GM19438 (cell line): Measurements from ENCODE around the gene GMDS.

Experiments
- ATAC-seq: cut with Tn5 transposase; IDR thresholded peaks from one replicate; pipeline ENCODE4 v1.9.1; 2021; ENCODE audit warnings: low read depth; ENCODE audit not compliant: unreplicated experiment

The GMDS gene

DNA sequence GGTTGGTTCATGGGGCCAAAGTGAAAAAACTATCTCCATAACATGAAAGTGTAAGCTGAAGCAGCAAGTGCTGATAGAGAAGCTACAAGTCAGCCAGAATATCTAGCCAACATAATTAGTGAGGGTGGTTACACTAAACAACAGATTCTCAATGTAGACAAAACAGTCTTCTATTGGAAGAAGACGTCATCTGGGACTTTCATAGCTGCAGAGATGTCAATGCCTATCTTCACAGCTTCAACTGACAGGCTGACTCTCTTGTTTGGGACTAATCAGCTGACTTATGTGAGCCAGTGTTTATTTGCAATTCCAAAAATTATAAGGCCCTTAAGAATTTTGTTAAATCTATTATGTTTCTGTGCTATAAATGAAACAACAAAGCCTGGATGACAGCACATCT, 63.2 kb downstream of the GMDS start:
- ATAC-seq, result no peak

DNA sequence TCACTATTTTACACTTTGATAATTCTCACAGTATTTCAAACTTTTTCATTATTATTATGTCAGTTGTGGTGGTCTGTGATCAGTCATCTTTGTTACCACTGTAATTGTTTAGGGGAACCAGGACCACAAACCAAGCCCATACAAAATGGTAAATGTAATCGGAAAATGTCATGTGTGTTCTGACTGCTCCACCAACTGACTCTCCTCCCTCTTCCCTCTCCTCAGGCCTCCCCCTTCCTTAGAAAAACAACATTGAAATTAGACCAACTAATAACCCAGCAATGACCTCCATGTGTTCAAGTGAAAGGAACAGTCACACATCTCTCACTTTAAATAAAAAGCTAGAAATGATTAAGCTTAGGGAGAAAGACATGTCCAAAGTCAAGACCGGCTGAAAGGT, 63.8 kb downstream of the GMDS start:
- ATAC-seq, result no peak

DNA sequence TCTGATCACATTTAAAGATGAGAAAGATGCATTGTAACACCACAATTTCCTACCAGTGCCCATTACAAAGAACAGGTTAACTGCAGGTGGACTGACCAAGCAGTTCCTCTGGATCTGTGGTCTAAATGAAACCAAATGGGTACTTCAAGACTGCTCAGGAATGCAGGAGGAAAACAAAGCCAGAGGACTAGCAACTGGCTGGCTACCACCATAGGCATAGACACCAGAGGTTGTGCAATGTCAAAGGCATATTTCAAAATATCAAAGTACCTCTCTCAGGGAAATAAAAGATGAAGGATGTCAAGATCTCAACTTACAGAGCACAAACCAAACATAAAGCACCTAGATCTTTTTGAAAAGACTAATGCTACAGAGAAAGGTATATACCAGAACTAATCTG, 65.5 kb downstream of the GMDS start:
- no peak for ATAC-seq

DNA sequence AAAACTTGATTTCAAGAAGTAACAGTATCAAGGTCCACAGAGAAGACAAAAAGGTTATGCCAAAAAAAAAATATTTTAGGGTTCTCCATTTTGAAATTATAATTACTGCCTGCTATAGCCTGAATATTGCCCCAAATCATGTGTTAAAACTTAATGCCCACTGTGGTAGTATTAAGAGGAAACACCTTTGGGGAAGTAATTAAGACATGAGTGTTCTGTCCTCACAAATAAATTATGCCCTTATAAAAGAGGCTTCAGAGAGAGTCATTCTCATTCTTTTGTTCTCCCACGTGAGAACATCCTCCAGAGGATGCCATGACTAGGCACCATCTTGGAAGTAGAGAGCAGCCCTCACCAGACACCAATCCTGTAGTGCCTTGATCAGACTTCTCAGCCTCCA, 66.2 kb downstream of the GMDS start:
- no peak for ATAC-seq

DNA sequence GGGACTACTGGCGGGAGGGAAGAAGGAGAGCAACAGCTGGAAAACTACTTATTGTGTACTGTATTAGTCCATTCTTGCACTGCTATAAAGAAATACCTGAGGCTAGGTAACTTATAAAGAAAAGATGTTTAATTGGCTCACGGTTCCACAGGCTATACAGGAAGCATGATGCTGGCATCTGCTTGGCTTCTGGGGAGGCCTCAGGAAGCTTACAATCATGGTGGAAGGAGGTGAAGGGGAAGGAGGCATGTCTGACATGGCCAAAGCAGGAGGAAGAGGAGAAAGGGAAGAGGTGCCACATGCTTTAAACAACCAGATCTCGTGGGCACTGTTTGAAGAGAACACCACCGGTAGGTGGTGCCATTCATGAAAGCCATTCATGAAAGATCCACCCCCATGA, 67.3 kb downstream of the GMDS start:
- ATAC-seq, result no peak

DNA sequence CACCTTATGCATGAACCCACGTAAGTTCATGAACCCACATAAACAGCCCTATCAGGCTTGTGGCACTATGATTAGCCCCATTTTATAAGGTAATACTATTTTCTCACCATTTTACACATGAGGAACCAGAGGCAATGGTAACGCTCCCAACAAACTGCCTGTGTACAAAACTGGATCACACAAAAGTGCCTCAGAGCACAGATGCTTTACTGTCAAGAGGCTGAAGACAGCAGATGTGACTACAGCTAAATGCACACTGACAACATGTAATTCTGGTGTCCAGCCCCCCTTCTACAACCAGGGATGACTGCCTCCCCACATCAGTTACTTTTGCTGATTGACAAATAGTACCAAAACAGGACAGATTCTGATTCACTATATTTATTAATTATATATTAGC, 69.6 kb downstream of the GMDS start:
- ATAC-seq, result no peak

DNA sequence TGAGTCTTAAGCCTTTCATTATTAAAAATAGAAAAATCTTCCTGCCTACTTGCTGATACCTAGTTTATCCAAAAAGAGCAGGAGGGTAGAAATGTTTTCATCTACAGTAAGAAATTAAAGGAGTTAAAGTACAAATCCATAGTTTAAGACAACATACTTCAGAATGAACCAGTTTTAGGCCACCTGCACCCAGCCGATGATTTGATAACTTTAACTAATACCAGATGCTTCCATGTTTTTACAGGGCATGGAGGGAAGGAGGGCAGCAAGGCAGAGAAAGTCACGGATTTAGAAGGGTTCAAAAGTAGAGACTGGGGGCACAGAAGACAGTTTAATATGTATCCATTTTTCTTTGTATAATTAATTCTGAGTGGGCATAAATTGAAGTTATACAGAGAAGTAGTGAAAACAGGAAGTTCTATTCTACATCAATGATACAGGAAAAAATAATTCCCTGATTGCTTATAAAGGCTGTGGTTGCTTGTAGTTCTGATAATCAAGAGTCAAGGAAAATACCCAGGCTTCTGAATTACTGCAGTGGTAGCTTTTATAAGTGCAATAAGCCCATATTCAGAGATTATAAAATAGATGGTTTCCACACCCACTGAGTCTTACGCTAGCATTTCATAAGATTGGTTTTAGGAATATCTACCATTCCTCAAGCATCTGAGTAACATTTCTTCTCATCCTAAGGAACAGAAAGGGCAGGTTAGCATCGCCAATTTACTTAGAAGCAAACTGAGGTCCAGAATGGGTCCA, 72.0 kb downstream of the GMDS start:
- ATAC-seq, result no peak

DNA sequence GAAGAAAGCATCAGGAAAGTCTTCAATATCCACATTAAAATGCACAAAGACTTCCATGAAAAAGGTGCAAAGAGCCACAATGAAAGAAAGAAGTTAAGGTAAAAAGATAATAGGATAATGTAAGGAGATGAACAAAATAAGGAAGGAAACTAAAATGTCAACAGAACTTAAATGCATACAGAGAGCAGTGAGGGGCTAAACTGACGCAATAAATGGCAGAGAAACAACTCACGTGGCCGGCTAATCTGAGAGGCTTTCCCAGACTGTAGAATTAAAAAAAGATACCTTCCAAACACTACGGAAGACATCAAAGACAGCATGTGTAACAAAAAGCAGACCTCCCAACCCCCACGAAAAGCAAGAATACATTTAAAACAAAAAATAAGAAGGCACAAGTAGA, 73.7 kb downstream of the GMDS start:
- ATAC-seq, result no peak

DNA sequence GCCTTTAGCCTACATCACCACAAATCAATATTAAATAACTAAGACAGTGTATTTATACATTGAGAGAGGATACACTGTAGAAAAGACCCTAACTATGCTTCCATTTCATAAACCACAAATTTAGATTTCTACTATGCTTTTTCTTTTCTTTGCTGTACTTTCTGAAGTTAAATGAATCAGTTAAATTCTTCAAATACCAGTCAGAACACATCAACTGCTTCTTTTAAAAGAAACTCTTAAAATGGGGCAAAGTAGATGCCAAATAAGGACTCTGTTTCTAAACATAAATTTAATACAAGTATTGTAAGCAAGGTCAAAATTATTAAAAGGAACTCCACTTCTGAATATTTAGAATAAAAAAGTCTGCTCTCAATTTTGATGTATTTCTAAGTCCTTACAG, 76.9 kb downstream of the GMDS start:
- ATAC-seq, result no peak

DNA sequence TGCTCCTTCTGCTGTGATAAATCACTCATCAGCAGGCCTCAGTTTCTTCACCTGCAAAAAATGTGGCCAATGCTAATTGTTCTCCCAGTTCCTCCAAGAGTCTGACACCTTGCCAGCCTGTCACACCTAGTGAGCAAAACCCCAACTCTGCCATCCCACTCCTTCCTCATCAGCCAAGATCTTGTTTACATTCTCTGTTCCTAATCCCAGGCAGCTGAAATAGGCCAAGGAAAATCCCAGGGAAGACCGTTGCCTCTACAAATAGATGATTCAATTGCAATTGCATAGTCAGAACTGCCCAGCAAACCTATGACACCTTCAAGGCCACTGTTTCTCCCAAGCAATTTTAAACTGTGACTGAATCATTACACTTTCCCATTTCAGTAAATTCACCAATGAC, 78.7 kb downstream of the GMDS start:
- ATAC-seq, result no peak

DNA sequence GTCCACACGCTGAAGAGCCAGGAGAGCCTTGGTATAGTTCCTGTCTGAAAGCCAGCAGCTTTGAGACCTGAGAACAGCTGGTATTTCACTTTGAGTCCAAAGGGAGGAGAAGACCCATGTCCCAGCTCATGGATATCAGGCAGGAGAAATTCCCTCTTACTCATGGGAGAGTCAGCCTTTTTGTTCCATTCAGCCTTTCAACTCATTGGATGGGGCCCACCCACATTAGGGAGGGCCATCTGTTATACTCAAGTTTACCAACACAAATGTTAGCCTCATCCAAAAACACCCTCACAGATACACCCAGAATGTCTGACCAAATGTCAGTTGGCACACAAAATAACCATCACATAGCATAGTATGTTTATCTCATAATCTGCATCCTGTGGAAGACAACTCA, 80.1 kb downstream of the GMDS start:
- ATAC-seq, result no peak

DNA sequence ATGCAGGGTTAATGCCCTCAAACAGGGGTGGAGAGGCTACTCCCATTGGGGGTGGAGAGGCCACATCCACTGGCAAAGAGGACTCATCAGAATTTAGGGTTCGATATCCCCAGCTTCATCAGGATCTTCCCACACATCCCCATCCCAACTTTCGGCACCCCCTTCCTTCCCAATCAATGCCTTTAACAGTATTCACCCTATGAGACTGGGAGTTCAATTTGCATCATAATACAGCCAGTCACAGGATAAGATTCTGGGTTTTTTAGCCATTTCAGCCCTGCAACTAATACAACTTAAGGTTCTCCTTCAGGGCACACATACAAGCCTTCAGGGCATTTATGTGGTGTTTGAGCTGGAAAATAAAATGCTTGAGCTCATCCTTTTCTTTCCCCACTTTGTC, 80.9 kb downstream of the GMDS start:
- ATAC-seq, result no peak

DNA sequence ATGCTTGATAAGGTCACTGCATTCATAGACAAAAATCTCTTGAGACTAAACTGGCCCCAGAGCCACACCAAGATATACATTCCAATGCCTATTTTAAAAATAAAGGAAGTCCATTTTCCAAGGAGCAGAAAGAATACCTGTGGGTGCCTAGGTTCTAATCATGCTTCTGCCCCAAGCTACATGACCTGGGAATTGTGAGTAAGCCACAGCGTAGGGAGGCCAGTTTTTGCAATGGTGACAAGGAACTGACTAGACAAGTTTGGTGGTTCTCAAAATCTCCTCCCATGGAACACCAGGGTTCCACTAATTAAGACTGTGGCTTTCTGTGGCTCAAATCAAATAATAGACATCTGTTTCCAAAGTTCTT, 83.3 kb downstream of the GMDS start:
- ATAC-seq, result no peak

DNA sequence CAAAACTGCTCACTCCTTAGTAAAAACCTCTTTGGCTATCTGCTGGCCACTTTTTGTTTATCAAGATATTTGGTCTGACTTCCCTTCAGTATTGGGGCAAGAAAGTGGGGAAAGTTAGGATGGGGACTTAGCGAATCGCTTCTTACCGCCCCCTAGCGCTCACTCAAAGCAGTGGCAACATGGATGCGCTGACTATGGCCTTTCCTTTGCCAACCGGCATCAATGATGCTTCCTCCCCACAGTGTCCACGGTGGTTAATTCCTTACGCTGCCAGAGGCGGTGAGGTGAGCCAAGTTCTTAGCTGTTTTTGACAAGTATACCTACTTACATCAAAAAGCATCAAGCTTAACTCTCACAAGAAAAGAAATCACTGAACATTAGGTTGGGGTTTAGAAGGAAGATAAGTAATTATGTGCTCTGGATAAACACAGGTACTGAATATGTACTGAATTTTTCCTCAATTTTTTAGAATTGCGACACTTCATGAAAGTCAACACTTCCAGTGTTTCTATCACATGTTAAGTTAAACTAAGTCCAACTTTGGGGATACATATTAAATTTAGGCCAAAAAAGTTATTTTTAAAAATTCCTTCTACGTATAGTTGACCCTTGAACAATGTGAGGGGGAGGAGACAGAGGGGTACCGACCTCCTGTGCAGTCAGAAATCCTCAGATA, 86.7 kb downstream of the GMDS start:
- no peak for ATAC-seq

DNA sequence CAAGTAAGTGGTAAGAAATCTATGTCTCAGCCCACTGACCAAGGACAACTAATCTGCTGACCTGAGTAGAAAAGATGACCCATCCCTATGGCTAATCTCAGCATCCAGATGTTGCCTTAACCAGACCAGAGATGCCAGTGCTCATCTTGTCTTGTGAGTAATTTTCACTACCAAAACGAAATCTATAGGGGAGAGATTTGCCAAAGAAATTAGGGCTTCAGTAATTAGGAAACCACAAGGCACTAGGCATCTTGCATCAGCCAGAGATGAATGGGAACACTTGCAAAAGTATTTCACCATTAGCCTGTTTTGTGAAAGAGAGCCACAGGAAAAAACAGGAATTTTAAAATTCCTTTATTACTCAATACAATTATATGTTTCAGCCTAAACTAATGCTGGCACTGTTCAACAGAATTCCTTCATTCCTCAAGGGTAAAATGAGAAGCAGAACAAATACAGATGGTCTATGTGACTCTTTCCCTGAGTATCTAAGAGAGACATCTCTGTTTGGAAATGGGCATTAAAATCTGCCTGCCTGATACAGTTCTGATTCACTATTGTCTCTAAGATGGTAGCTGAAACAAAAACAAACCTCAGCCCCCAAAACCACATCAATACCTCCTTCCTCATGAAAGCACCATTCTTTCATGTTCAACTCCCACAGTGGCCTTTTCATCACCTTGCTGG, 87.8 kb downstream of the GMDS start:
- ATAC-seq, result no peak

DNA sequence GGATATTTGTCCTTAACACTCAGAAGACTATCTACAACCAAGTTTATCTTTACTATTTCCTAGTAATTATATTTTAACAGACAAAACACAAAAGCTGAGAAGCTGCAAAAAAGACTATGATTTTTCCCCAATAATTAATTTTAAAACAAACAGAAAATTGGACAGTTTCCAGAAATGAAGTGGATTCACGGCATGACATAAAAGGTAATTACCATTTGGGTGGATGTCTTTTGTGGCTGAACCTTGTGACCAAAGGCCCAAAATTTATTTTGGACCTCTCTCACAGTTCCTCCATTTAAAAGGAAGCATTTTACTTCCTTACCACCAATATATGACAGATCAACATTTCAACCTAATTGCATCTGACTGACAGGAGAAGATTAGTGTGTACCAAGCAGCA, 90.2 kb downstream of the GMDS start:
- no peak for ATAC-seq

DNA sequence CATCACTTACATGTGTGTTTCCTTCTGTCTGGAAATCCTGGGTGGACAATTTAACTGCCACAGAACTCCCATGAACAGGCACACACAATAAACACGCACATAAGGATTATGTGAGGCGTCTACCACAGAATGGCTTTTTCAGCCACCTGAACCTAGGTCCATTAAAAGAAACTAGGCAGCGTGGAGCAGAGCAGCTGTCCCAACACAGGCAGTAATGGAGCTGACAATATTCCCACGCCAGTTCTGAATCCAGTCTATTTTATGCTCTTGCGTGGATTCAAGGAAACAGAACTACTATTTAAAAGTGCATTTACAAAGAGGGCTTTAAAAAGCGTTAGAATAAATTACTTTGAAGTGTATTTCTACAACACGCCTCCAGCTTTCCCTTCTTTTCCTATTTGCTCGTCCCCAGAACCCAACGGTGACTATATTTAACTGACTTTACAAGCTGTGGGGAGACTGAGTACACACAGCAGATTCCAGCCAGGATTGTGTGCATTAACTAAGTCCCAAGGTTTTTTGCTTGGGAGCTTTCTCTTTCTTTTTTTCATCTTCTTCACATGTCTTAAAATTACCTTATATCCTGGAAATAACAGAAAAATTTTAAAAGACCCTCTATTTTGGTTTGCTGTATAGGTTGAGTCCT, 95.9 kb downstream of the GMDS start:
- ATAC-seq, result no peak

DNA sequence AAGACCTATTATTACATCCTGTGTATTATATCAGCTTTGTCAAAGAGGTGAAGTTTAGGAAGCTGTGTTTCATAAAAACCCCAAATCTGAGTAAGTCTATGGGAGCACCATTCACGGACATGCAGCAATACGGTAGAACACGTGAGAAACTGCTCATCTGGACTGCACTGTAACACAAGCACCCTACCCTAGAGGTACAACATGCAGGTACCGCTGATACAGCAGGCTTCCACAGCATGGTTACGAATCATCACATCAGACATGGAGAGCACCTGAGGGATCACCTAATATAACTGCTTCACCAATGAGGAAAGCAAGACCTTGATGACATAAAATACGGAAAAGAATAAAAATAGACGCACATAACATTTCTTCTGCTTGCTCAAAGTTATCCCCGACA, 96.7 kb downstream of the GMDS start:
- no peak for ATAC-seq

DNA sequence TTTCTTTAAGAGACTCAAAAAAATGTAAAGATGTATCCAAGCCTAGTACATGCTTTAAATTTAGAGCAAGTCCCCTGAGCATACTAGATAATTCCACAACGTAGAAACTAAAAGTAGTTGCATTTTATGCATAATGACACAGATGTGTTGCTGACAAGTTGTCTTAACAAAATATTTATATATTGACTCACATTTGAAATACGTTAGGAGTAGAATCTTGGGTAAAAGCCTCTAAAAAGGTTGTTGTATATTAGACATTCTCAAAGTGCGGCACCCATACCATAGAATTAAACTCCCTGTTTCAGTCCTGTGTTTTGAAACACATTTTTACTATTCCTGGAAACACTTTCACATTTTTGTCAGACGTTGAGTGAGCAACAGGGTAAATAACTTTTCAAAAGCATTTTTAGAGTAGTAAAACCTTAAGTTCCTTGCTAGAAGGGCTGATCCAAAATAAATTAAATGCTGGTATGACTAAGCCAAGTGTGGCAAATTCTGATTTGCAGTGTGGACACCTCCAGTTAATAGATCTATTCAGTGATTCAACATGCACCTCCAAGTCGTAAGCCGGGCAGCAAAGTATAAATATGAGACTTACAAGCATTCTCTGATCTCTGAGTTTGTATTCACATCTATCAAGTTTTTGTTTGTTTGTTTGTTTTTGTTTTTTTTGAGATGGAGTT, 97.5 kb downstream of the GMDS start:
- ATAC-seq, result no peak

DNA sequence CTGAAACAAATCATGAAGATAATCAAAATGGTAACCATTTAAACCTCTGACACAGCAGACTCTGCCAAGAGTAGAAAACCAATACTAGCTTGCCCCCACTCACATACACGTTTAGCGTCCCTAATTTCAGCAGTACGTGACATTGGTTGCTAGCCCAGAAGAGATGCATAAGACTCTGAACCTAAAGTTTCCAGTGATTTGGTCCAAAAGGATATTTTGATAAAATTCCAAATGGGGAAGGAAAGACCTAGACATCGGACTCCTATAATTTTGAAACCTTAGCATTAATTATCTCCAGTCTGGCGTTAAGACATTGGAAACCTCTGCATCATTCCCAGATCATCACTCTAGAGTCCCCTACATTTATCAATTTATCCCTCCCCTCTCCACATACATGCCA, 98.1 kb downstream of the GMDS start:
- no peak for ATAC-seq

DNA sequence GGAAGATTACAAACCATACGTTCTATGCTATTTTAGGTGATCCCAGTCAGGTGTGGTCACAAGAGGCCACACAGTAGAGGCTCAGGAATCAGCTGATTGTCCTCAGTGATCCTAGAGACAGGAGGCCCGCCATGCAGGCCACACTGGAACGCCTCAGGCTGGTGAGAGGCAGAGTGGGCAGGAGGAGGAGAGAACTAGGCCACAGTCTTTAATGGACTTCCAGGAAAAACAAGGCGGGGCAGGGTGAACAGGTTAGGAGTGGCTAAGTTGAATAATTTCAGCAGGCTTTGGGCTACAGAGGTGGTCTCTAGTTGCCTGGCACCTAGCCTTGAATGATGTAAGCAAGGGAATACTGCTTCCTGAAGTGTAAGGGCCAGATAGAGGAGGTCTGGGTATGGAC, 101.2 kb downstream of the GMDS start:
- ATAC-seq, result no peak
